Measurements from ENCODE around the gene AVPR2.

Gene AVPR2

DNA sequence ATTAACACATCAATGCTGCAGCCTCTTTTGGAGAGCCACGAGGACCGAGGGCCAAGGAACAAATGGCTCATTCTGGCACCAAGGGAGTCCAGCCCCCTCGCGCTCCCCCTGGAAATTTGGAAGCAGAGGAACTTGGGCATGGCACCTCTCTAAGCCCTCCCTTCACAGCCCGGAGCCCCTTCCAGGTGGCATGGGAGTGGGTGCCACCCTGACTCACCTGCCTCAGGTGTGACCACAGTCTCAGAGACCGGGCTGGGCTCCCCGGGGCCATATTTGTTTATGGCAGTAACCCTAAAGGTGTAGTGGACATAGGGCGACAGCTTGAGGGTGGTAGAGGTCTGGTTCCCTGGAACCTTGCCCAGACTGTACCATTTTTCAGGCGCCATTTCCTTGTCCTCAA, 37.3 kb upstream of the AVPR2 start:
- Histone ChIP-seq H3K79me2 (ENCODE audit: low read length) (no peaks in the 10 kb centered on the region), H2AFZ (ENCODE audit: low read depth, low read length) (no peak overlapping the region), H3K4me1 (ENCODE audit: low read length) (no peaks in the 10 kb centered on the region), H3K4me2 (ENCODE audit: low read length) (no peak overlapping the region), H3K9me3 (ENCODE audit: insufficient read depth, low read length) (no peaks in the 10 kb centered on the region), H3K27me3 (ENCODE audit: low read depth, low read length) (no peaks in the 10 kb centered on the region), H3K27ac (ENCODE audit: low read length) (no peak overlapping the region), H4K20me1 (ENCODE audit: insufficient read depth, low read length) (no peaks in the 10 kb centered on the region), H3K9ac (ENCODE audit: low read length) (no peak overlapping the region), H3K36me3 (replicated peaks; ENCODE audit: low read depth, low read length) (no peaks in the 10 kb centered on the region), H3K4me3 (ENCODE audit: low read length) (no peak overlapping the region)
- TF ChIP-seq, protein P1, sequence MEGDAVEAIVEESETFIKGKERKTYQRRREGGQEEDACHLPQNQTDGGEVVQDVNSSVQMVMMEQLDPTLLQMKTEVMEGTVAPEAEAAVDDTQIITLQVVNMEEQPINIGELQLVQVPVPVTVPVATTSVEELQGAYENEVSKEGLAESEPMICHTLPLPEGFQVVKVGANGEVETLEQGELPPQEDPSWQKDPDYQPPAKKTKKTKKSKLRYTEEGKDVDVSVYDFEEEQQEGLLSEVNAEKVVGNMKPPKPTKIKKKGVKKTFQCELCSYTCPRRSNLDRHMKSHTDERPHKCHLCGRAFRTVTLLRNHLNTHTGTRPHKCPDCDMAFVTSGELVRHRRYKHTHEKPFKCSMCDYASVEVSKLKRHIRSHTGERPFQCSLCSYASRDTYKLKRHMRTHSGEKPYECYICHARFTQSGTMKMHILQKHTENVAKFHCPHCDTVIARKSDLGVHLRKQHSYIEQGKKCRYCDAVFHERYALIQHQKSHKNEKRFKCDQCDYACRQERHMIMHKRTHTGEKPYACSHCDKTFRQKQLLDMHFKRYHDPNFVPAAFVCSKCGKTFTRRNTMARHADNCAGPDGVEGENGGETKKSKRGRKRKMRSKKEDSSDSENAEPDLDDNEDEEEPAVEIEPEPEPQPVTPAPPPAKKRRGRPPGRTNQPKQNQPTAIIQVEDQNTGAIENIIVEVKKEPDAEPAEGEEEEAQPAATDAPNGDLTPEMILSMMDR (IDR thresholded peaks at IDR 0.05; ENCODE audit: low read depth, low read length), result no peak
- TF ChIP-seq EZH2phosphoT487 (IDR thresholded peaks at IDR 0.05; ENCODE audit: low read depth), result no peak

DNA sequence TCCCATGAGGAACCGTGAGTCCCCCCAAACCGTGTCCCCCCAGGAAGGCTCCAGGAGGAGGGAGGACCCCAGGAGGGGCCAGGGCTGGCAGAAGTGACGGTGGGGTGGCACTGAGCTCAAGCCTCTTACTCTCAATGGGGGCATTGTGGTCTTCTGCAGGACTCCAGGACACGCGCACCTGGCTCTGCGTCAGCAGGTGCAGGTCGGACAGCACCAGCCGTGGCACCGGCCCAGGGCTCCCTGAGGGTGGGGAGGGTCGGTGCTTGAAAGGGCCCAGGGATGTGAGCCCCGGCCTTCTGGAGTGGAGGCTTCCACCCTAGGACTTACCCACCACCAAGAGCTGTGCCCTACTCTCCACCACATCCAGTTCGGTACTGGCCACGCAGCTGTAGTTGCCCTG, 36.8 kb upstream of the AVPR2 start:
- Histone ChIP-seq H3K4me1 (ENCODE audit: low read length) (no peaks in the 10 kb centered on the region), H3K79me2 (ENCODE audit: low read length) (no peaks in the 10 kb centered on the region), H3K4me2 (ENCODE audit: low read length) (no peak overlapping the region), H3K4me3 (ENCODE audit: low read length) (no peak overlapping the region), H2AFZ (ENCODE audit: low read depth, low read length) (no peak overlapping the region), H3K9ac (ENCODE audit: low read length) (no peak overlapping the region), H3K27ac (ENCODE audit: low read length) (no peak overlapping the region), H4K20me1 (ENCODE audit: insufficient read depth, low read length) (0 out of 2 replicates have a peak, but pooled peaks cover under 1% of the 10 kb centered on the region), H3K9me3 (ENCODE audit: insufficient read depth, low read length) (no peaks in the 10 kb centered on the region), H3K36me3 (replicated peaks; ENCODE audit: low read depth, low read length) (no peaks in the 10 kb centered on the region), H3K27me3 (ENCODE audit: low read depth, low read length) (no peaks in the 10 kb centered on the region)
- no peak for TF ChIP-seq EZH2phosphoT487 (IDR thresholded peaks at IDR 0.05; ENCODE audit: low read depth)
- TF ChIP-seq, protein P1 (IDR thresholded peaks at IDR 0.05; ENCODE audit: low read depth, low read length), result no peak

DNA sequence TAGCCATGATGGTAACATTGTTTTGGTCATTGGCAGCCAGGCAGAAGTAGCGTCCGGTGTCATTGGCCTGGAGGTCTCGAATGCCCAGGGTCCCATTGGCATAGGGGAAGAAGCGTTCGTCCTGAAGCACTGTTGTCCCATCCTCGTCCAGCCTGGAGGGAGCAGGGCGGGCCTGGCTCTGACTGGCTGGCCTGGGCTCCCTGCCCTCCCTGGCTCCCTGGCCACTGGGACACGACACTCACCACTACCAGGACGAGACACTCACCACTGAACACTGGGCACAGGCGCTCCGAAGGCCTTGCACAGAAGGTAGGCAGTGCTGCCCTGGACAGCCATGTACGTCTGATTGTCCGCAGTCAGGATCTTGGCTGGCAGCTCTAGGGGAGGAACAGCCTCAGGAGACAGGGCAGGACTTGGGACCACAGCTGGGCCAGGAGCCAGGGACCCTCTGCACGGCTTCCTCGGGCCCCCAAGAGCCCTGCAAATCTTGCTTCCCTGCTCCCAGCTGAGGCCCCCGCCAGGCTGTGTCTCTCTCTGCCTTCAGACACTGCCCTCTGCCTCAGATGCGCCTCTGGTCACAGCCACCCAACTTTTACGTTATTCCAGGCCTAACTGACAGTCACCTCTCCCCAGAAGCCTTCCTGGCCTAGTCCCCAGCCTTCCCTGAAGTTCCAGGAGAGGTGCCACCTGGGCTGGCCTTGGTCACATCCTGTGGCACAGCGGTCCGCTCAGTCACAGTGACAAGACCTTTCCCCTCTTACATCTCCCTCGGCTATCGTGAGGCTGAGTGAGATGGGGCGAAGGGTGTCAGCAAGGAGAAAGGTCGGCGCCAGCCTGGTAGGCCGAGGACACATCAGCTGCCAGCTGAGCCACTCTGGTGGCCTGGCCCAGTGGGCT, 35.6 kb upstream of the AVPR2 start:
- Histone ChIP-seq H3K4me2 (ENCODE audit: low read length) (no peak overlapping the region), H3K4me3 (ENCODE audit: low read length) (no peak overlapping the region), H4K20me1 (ENCODE audit: insufficient read depth, low read length) (peaks cover 10% of the 10 kb centered on the region; the same call in 1 of the 2 replicates), H3K79me2 (ENCODE audit: low read length) (no peaks in the 10 kb centered on the region), H3K9me3 (ENCODE audit: insufficient read depth, low read length) (no peaks in the 10 kb centered on the region), H2AFZ (ENCODE audit: low read depth, low read length) (no peak overlapping the region), H3K27me3 (ENCODE audit: low read depth, low read length) (no peaks in the 10 kb centered on the region), H3K36me3 (replicated peaks; ENCODE audit: low read depth, low read length) (no peaks in the 10 kb centered on the region), H3K4me1 (ENCODE audit: low read length) (no peaks in the 10 kb centered on the region), H3K27ac (ENCODE audit: low read length) (no peak overlapping the region), H3K9ac (ENCODE audit: low read length) (no peak overlapping the region)
- TF ChIP-seq EZH2phosphoT487 (IDR thresholded peaks at IDR 0.05; ENCODE audit: low read depth), result no peak
- TF ChIP-seq, protein P1 (IDR thresholded peaks at IDR 0.05; ENCODE audit: low read depth, low read length), result no peak

DNA sequence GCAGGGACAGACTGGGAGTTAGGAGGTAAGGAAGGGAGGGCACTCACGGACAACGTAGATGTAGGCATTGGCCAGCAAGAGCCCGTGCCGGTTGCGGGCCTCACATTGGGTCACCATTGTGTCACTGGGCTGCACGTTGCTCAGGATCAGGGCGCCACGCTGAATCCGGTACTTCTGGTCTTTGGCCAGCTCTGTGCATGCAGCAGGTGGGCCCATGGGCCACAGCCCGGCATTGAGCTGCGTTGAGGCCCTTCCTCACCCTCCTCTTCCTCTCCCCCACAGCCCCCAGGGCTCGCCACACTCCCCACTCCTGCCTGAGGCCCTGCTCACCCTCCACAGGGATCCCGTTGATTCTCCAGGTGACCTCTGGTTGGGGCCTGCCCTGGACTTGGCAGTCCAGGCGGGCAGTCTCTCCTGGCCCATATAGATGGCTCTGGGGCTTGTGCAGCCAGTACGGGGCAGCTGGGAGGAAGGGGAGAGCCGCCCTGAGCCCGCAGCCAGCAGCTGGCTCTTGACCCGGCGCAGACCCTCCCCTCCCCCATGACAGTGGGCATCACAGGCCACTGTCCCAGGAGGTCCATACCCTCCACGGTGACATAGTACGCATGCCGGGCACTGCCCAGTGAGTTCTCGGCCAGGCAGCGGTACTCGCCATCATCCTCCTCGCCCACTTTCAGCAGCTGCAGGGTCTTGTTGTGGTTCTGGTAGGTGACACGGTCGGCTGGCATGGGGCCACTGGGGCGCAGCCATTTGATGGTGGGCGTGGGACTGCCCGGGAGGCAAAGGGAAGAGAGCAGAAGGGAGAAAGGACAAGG, 34.8 kb upstream of the AVPR2 start:
- H3K9me3 ChIP-seq (ENCODE audit: insufficient read depth, low read length), result no peaks in the 10 kb centered on the region
- TF ChIP-seq EZH2phosphoT487 (IDR thresholded peaks at IDR 0.05; ENCODE audit: low read depth), result no peak
- TF ChIP-seq, protein P1 (IDR thresholded peaks at IDR 0.05; ENCODE audit: low read depth, low read length), result no peak
- H3K27ac ChIP-seq (ENCODE audit: low read length), result no peak overlapping the region
- no peak overlapping the region for H3K4me2 ChIP-seq (ENCODE audit: low read length)
- no peaks in the 10 kb centered on the region for H3K4me1 ChIP-seq (ENCODE audit: low read length)
- H3K36me3 ChIP-seq (replicated peaks; ENCODE audit: low read depth, low read length), result no peaks in the 10 kb centered on the region
- no peaks in the 10 kb centered on the region for H3K27me3 ChIP-seq (ENCODE audit: low read depth, low read length)
- no peak overlapping the region for H2AFZ ChIP-seq (ENCODE audit: low read depth, low read length)
- no peak overlapping the region for H3K9ac ChIP-seq (ENCODE audit: low read length)
- H3K4me3 ChIP-seq (ENCODE audit: low read length), result no peak overlapping the region
- H4K20me1 ChIP-seq (ENCODE audit: insufficient read depth, low read length), result peaks cover 18% of the 10 kb centered on the region
- no peaks in the 10 kb centered on the region for H3K79me2 ChIP-seq (ENCODE audit: low read length)
